ENCODE results near the gene PERCC1. TPM values are rescaled to one million over a fixed set of nuclear protein-coding genes. Genes with fewer than 3 reads are reported as not detected.
A peak's percentile ranks its signal among the peaks of the same experiment; 100 is the strongest.

Gene PERCC1
- total RNA-seq, 1 experiment from 2014 or later = not detected

DNA sequence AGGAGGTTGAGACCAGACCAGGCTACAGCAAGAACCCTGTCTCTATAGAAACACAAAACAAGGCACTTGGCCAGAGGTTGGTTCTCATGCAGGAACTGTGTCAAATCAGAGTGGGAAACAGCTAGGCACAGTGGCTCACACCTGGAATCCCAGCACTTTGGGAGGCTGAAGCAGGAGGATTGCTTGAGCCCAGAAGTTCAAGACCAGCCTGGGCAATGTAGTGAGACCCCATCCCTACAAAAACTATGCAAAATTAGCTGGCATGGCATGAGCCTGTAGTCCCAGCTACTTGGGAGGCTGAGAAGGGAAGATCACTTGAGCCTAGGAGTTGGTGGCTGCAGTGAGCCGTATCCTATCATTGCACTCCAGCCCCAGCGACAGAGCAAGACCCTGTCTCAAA is 18.0 kb upstream of the PERCC1 start:
- H3K27me3 Mint-ChIP-seq (ENCODE audit: insufficient read depth, unreplicated experiment) = no peaks in the 10 kb centered on the region
- H3K9me3 Mint-ChIP-seq (ENCODE audit: unreplicated experiment) = no peaks in the 10 kb centered on the region
- no peak overlapping the region for H3K27ac Mint-ChIP-seq (ENCODE audit: low read depth, unreplicated experiment)
- peaks cover 16% of the 10 kb centered on the region for H3K36me3 Mint-ChIP-seq (ENCODE audit: insufficient read depth, unreplicated experiment)
- TF ChIP-seq CTCF (IDR thresholded peaks at IDR 0.05; ENCODE audit: unreplicated experiment) = no peak
- POLR2A ChIA-PET = interaction anchor here (0.8 to 1.8 kb wide), 2 partner anchors 8 to 49 kb away, joined by 4 to 7 read pairs; partner anchors contain the start of gene UQCC4
- H3K4me3 Mint-ChIP-seq (ENCODE audit: unreplicated experiment) = no peak overlapping the region
- DNase-seq (ENCODE audit: unreplicated experiment) = no peak
- intact Hi-C loops (cut with micrococcal nuclease) = no loop called here
- no TSS peak for BruUV-seq (replicated peaks)
- H3K4me1 Mint-ChIP-seq (ENCODE audit: insufficient read depth, unreplicated experiment) = peaks cover 7% of the 10 kb centered on the region
- CTCF ChIA-PET = interaction anchor here (0.6 to 1.1 kb wide), 3 partner anchors 10 to 278 kb away, joined by 3 read pairs; no protein-coding TSS in a partner anchor

DNA sequence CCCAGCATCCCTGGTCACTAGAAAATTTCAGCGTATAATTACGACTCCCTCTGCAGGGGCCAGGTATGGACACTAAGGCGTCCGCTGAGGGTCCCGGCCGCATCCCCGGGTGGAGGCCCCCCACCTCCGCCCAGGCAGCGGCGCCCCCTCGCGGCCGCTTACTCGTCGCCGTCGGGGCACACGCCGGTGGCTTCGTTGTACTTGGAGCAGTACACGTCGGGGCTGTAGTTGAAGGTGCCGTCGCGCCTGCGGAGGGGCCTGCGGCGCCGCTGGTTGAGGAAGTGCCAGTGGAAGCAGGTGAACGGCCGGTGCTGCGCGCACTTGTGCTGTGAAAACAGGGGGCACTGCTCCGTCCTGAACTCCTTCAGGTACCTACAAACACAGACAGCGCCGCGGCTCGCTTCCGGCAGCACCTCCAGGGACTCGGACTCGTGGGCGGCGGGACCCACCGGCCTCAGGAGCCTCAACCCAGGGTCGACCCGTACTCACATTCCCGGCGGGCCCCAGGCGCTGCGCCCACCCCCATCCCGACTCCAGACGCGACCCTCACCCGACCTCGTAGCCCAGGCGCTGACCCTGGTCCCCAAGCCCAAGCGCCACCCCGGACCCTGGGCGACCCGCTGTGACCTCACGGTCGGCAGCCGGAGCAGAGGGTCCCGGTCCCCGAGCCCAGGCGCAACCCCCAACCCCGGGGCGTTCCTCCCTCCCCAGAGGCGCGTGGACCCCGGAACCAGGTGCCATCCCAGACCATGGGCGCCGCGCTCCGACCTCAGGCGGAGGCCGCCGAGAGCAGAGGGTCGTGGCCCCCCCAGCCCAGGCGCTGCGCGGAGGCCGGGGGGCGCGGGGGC is 17.0 kb upstream of the PERCC1 start:
- Mint-ChIP-seq H3K9me3 (ENCODE audit: unreplicated experiment) (no peaks in the 10 kb centered on the region), H3K4me3 (ENCODE audit: unreplicated experiment) (peak overlapping the region; percentile 70), H3K36me3 (ENCODE audit: insufficient read depth, unreplicated experiment) (peaks cover 24% of the 10 kb centered on the region), H3K4me1 (ENCODE audit: insufficient read depth, unreplicated experiment) (no peaks in the 10 kb centered on the region), H3K27ac (ENCODE audit: low read depth, unreplicated experiment) (no peak overlapping the region), H3K27me3 (ENCODE audit: insufficient read depth, unreplicated experiment) (no peaks in the 10 kb centered on the region)
- peak; percentile 72 for TF ChIP-seq CTCF (IDR thresholded peaks at IDR 0.05; ENCODE audit: unreplicated experiment)
- peak; percentile 49 for DNase-seq (ENCODE audit: unreplicated experiment)
- POLR2A ChIA-PET = interaction anchor here (0.8 kb wide), 1 partner anchor 50 kb away, joined by 4 read pairs; no protein-coding TSS in a partner anchor
- BruUV-seq (replicated peaks) = no TSS peak
- CTCF ChIA-PET = interaction anchor here (0.8 to 1.1 kb wide), 3 partner anchors 17 to 277 kb away, joined by 3 to 4 read pairs (median 3); no protein-coding TSS in a partner anchor
- intact Hi-C loops (cut with micrococcal nuclease) = no loop called here

- TF ChIP-seq CTCF (IDR thresholded peaks at IDR 0.05; ENCODE audit: unreplicated experiment) = no peak
- peak; percentile 45 for DNase-seq (ENCODE audit: unreplicated experiment)
- Mint-ChIP-seq H3K27ac (ENCODE audit: low read depth, unreplicated experiment) (no peak within 1 kb of the TSS), H3K27me3 (ENCODE audit: insufficient read depth, unreplicated experiment) (no peaks in the 10 kb centered on the region), H3K9me3 (ENCODE audit: unreplicated experiment) (no peaks in the 10 kb centered on the region), H3K36me3 (ENCODE audit: insufficient read depth, unreplicated experiment) (peaks cover 24% of the 10 kb centered on the region), H3K4me3 (ENCODE audit: unreplicated experiment) (peak within 1 kb of the TSS; percentile 70), H3K4me1 (ENCODE audit: insufficient read depth, unreplicated experiment) (no peaks in the 10 kb centered on the region)
- intact Hi-C loops (cut with micrococcal nuclease) = no loop called here
- POLR2A ChIA-PET = no interaction called here
- CTCF ChIA-PET = interaction anchor here (0.8 kb wide), 1 partner anchor 18 kb away, joined by 4 read pairs; no protein-coding TSS in a partner anchor
- no TSS peak for BruUV-seq (replicated peaks)
Measured at GRCh38 chr16:1414532-1415260, 16.2 kb upstream of the PERCC1 start, which contains the start of gene UNKL. UNKL (minus strand) TSS chr16:1414704; CDS start chr16:1414691, 13 bp downstream.

DNA sequence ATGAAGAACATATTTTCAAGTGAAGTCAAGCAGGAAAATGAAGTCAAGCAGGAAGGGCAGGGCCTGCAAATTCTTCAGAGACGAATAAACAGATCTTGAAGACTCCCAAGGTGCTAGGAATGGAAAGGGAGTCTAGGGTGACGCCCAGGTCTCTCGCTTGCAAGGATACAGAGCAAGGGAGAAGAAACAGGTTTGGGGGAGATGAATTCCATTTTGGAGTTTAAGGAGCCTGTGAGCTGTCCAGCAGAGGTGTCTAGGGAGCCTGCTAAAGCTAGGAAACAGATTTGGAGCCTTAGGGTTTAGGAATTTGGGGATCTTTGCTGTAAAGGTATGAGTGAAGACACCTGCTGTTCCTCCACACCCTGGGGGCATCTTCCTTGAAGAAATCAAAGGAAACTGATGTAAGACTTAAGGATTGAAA is 14.3 kb upstream of the PERCC1 start:
- no peaks in the 10 kb centered on the region for H3K9me3 Mint-ChIP-seq (ENCODE audit: unreplicated experiment)
- ChIA-PET POLR2A (interaction anchor here (0.8 to 0.9 kb wide), 2 partner anchors 63 to 555 kb away, joined by 3 read pairs; partner anchors contain the start of gene TBL3), CTCF (interaction anchor here (0.9 to 1.0 kb wide), 2 partner anchors 12 to 351 kb away, joined by 4 read pairs; no protein-coding TSS in a partner anchor)
- H3K4me1 Mint-ChIP-seq (ENCODE audit: insufficient read depth, unreplicated experiment) = no peaks in the 10 kb centered on the region
- no peak for DNase-seq (ENCODE audit: unreplicated experiment)
- H3K27ac Mint-ChIP-seq (ENCODE audit: low read depth, unreplicated experiment) = peak overlapping the region; percentile 59
- H3K4me3 Mint-ChIP-seq (ENCODE audit: unreplicated experiment) = no peak overlapping the region
- no TSS peak for BruUV-seq (replicated peaks)
- no peaks in the 10 kb centered on the region for H3K27me3 Mint-ChIP-seq (ENCODE audit: insufficient read depth, unreplicated experiment)
- intact Hi-C loops (cut with micrococcal nuclease) = no loop called here
- peaks cover 11% of the 10 kb centered on the region for H3K36me3 Mint-ChIP-seq (ENCODE audit: insufficient read depth, unreplicated experiment)
- no peak for TF ChIP-seq CTCF (IDR thresholded peaks at IDR 0.05; ENCODE audit: unreplicated experiment)

Measured in MCF 10A (cell line).